Measurements from ENCODE around the gene RAB15. TPM values are rescaled to one million over a fixed set of nuclear protein-coding genes. Genes with fewer than 3 reads are reported as not detected.

The RAB15 gene
- total and polyA plus RNA-seq, 9 of the 15 experiments (the other 6 are each of a cell fraction or from before 2014, with no cell fraction given), result 0.09 to 0.30 (median 0.16) TPM; not detected in 2

GRCh38 chr14:65002586-65003210 lies 30.6 kb upstream of the RAB15 start:
- H3K4me1 ChIP-seq (replicated peaks in 1 of 2; ENCODE audit: control insufficient read depth in 2 of 2, insufficient read depth in 2 of 2, low read length in 2 of 2), result peaks cover 0 to 6% of the 10 kb centered on the region in 2 experiments; a peak in 2 of 5 replicates
- H3K36me3 ChIP-seq (ENCODE audit: control insufficient read depth, insufficient read depth, low read length), result peaks cover 7% of the 10 kb centered on the region; the same call in 1 of the 3 replicates
- no peaks in the 10 kb centered on the region for H3K27me3 ChIP-seq (ENCODE audit: control insufficient read depth in 2 of 2, insufficient read depth in 2 of 2, low read length in 2 of 2)
- no peaks in the 10 kb centered on the region for H3K9me3 ChIP-seq (replicated peaks; ENCODE audit: control insufficient read depth, insufficient read depth, low read depth, low read length)
- ChIA-PET POLR2A (interaction anchor here (0.8 kb wide), 1 partner anchor 32 kb away, joined by 3 read pairs; no protein-coding TSS in a partner anchor), CTCF (ENCODE audit: low intra/inter-chr PET ratio) (no interaction called here)
- FAIRE-seq (no peak), ATAC-seq (no peak), DNase-seq (ENCODE audit: extremely low read depth in 1 of 4, low spot score in 3 of 4) (no peak)
- no peak overlapping the region for H3K9ac ChIP-seq (ENCODE audit: insufficient read depth in 1 of 2, low read depth in 2 of 2, low read length in 2 of 2)
- no peak overlapping the region for H3K27ac ChIP-seq (ENCODE audit: extremely low read depth, low read depth, low read length)
- no peak overlapping the region for H2AFZ ChIP-seq (ENCODE audit: low read depth, low read length)
- no TSS peak for BruUV-seq (replicated peaks)
- whole genome bisulfite sequencing (ENCODE audit: insufficient coverage, low coverage, missing lambda C conversion rate), result 55% methylated on average over 6 of the region's 6 CpGs
- in situ Hi-C loops (cut with MboI) (no loop called here), intact Hi-C loops (cut with micrococcal nuclease) (no loop called here)
- H4K20me1 ChIP-seq (replicated peaks; ENCODE audit: control insufficient read depth, insufficient read depth, low read length), result no peaks in the 10 kb centered on the region
- H3K4me2 ChIP-seq (ENCODE audit: insufficient read depth, low read length), result no peak overlapping the region
- peaks cover 16% of the 10 kb centered on the region for H3K79me2 ChIP-seq (ENCODE audit: control insufficient read depth, insufficient read depth, low read length)
- no peaks in the 10 kb centered on the region for H3K9me1 ChIP-seq (ENCODE audit: control insufficient read depth, insufficient read depth, low read length)
- H3K4me3 ChIP-seq, result no peak overlapping the region
- TF ChIP-seq SMARCB1 (IDR thresholded peaks at IDR 0.05; ENCODE audit: insufficient read length, low read depth) (no peak), AFF4 (CRISPR knock-in tag; IDR thresholded peaks at IDR 0.05) (no peak), E2F3 (CRISPR knock-in tag; IDR thresholded peaks at IDR 0.05) (no peak), ATF1 (CRISPR knock-in tag; IDR thresholded peaks at IDR 0.05) (no peak), ATF1 (tag; IDR thresholded peaks at IDR 0.05) (no peak), IRF9 (tag; IDR thresholded peaks at IDR 0.05) (no peak), MEIS2 (IDR thresholded peaks at IDR 0.05; ENCODE audit: partially characterized antibody) (peak; percentile 59), ZNF75A (CRISPR knock-in tag; IDR thresholded peaks at IDR 0.05) (no peak), CTBP1 (IDR thresholded peaks at IDR 0.05; ENCODE audit: borderline replicate concordance) (no peak), GTF2B (IDR thresholded peaks at IDR 0.05; ENCODE audit: extremely low read depth, insufficient read length) (no peak), NCOA2 (IDR thresholded peaks at IDR 0.05; ENCODE audit: partially characterized antibody in 2 of 2) (no peak), CBX1 (IDR thresholded peaks at IDR 0.05; ENCODE audit: low read depth) (no peak), THRAP3 (IDR thresholded peaks at IDR 0.05; ENCODE audit: borderline replicate concordance) (no peak), BACH1 (tag; IDR thresholded peaks at IDR 0.05) (no peak)
- TF ChIP-seq, protein P1, sequence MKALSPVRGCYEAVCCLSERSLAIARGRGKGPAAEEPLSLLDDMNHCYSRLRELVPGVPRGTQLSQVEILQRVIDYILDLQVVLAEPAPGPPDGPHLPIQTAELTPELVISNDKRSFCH (CRISPR knock-in tag; IDR thresholded peaks at IDR 0.05), result no peak
- TF ChIP-seq, protein P1 (tag; IDR thresholded peaks at IDR 0.05), result no peak
- TF ChIP-seq, protein P2, sequence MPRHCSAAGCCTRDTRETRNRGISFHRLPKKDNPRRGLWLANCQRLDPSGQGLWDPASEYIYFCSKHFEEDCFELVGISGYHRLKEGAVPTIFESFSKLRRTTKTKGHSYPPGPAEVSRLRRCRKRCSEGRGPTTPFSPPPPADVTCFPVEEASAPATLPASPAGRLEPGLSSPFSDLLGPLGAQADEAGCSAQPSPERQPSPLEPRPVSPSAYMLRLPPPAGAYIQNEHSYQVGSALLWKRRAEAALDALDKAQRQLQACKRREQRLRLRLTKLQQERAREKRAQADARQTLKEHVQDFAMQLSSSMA (CRISPR knock-in tag; IDR thresholded peaks at IDR 0.05), result no peak
